GM12878 (cell line): Measurements from ENCODE around the gene NFE2. TPM values are rescaled to one million over a fixed set of nuclear protein-coding genes. Genes with fewer than 3 reads are reported as not detected.

ENCODE experiments used
- ATAC-seq: fragments of 200-7000 bp; cut with Tn5 transposase; 3 replicates; pipeline ENCODE4 v1.9.1; 2020; ENCODE audit warnings: mild to moderate bottlenecking, moderate library complexity
- BruUV-seq: library from RNA; stranded (reverse); fragments of 400-500 nt; replicated peaks from 2 replicates; lab custom pipeline; 2021; lab: Mats Ljungman, UMichigan
- CTCF ChIA-PET: fragments of 300-600 bp; sonication (Branson Sonifier 250); formaldehyde crosslinking; extraction: SDS; loops from one replicate; lab custom pipeline; 2021; ENCODE audit warnings: inconsistent platforms; lab: Yijun Ruan, JAX
- POLR2A ChIA-PET: fragments of 350-600 bp; formaldehyde crosslinking; extraction: SDS; loops from one replicate; lab custom pipeline; 2021; ENCODE audit warnings: inconsistent platforms; lab: Charles Lee
- RAD21 ChIA-PET: fragments of 300-600 bp; sonication (Branson Sonifier 250); formaldehyde crosslinking; loops from one replicate; lab custom pipeline; 2023; ENCODE audit warnings: antibody characterized with exemption; ENCODE audit not compliant: unreplicated experiment; lab: Charles Lee
- SMC1A ChIA-PET: fragments of 300-600 bp; sonication (Branson Sonifier 250); formaldehyde crosslinking; loops from one replicate; lab custom pipeline; 2023; ENCODE audit not compliant: unreplicated experiment, uncharacterized antibody; lab: Charles Lee
- DNase-seq: peaks from one replicate; pipeline ENCODE4 v3.0.0-alpha.2; 2011; ENCODE audit warnings: low read depth, low spot score
- FAIRE-seq: peaks from 3 replicates; lab custom pipeline; 2011; peaks lifted over from hg19 to GRCh38; lab: Jason Lieb, UNC
- H2AFZ ChIP-seq: 2 replicates; pipeline ENCODE4 v1.6.0; 2011; ENCODE audit warnings: low read depth, low read length, control low read depth; ENCODE audit not compliant: control insufficient read depth
- H3K27ac ChIP-seq: 2 replicates; pipeline ENCODE4 v1.5.1; 2011; ENCODE audit warnings: control low read depth; ENCODE audit not compliant: control insufficient read depth, insufficient read depth
- H3K27me3 ChIP-seq, 2 experiments: replicated peaks in 1 of 2; 2 replicates each; pipeline versions ENCODE4 v1.6.0 to v1.6.1; 2011; ENCODE audit warnings: low read length in 1 of 2; ENCODE audit not compliant: control insufficient read depth in 2 of 2, insufficient read depth in 2 of 2
- H3K36me3 ChIP-seq, 2 experiments: 2 replicates each; pipeline ENCODE4 v1.5.1; 2011; ENCODE audit warnings: low read length in 1 of 2; ENCODE audit not compliant: control insufficient read depth in 2 of 2, insufficient read depth in 2 of 2
- H3K4me1 ChIP-seq: 2 replicates; pipeline ENCODE4 v1.6.1; 2011; ENCODE audit warnings: mild to moderate bottlenecking, low read length, moderate library complexity, mixed read lengths; ENCODE audit not compliant: control insufficient read depth, insufficient read depth
- H3K4me2 ChIP-seq: 2 replicates; pipeline ENCODE4 v1.6.0; 2011; ENCODE audit warnings: control low read depth; ENCODE audit not compliant: control insufficient read depth, insufficient read depth
- H3K4me3 ChIP-seq: fragments of 200-600 bp; sonication (generic); 2 replicates; pipeline ENCODE4 v1.5.1; 2016
- H3K79me2 ChIP-seq: 2 replicates; pipeline ENCODE4 v1.6.0; 2011; ENCODE audit warnings: low read length; ENCODE audit not compliant: control insufficient read depth, insufficient read depth
- H3K9ac ChIP-seq: 2 replicates; pipeline ENCODE4 v1.8.0; 2011; ENCODE audit warnings: low read length, control low read depth, mixed read lengths; ENCODE audit not compliant: control insufficient read depth, insufficient read depth
- H3K9me3 ChIP-seq: replicated peaks from 3 replicates; pipeline ENCODE4 v1.5.1; 2011; ENCODE audit warnings: mild to moderate bottlenecking, low read length; ENCODE audit not compliant: control insufficient read depth, insufficient read depth
- H4K20me1 ChIP-seq: 2 replicates; pipeline ENCODE4 v1.6.0; 2011; ENCODE audit not compliant: control insufficient read depth, insufficient read depth
- GABPA ChIP-seq: IDR thresholded peaks from 2 replicates; pipeline ENCODE4 v1.6.1; 2014; ENCODE audit warnings: antibody characterized with exemption, low read depth, mild to moderate bottlenecking, inconsistent platforms
- HCFC1 ChIP-seq: fragments of 150-350 bp; IDR thresholded peaks from 2 replicates; pipeline ENCODE4 v1.6.1; 2014; ENCODE audit warnings: low read length
- IRF4 ChIP-seq: IDR thresholded peaks from 2 replicates; pipeline ENCODE4 v1.6.1; 2011; ENCODE audit warnings: low read depth, low read length
- MXI1 ChIP-seq: fragments of 150-350 bp; IDR thresholded peaks from 2 replicates; pipeline ENCODE4 v1.6.1; 2011; ENCODE audit warnings: low read depth, mild to moderate bottlenecking, inconsistent platforms, low read length, improper control_type of control experiment
- RAD21 ChIP-seq: IDR thresholded peaks from 2 replicates; pipeline ENCODE4 v1.6.1; 2011; ENCODE audit warnings: mild to moderate bottlenecking, low read depth, low read length, moderate library complexity; ENCODE audit not compliant: insufficient read depth
- WRNIP1 ChIP-seq: IDR thresholded peaks from 2 replicates; pipeline ENCODE4 v1.6.1; 2011; ENCODE audit warnings: low read depth, low read length, improper control_type of control experiment, borderline replicate concordance
- ZNF207 ChIP-seq: fragments of 450-650 bp; IDR thresholded peaks from 2 replicates; pipeline ENCODE4 v1.6.1; 2014; ENCODE audit warnings: antibody characterized with exemption, mild to moderate bottlenecking, borderline replicate concordance
- WGBS: methylation state at CpG from one replicate; pipeline ENCODE4 v1.1.6; 2016; ENCODE audit warnings: low lambda C conversion rate; ENCODE audit not compliant: insufficient replicate concordance, insufficient coverage; ENCODE audit errors: missing lambda C conversion rate; 5-methylcytosine and 5-hydroxymethylcytosine counted together
- in situ Hi-C: fragments of 300-500 bp; cut with MboI; formaldehyde crosslinking; loops from 9 replicates; pipeline ENCODE4 v1.14.3; 2018; ENCODE audit warnings: mixed read lengths
- intact Hi-C: fragments of 100-400 bp; cut with micrococcal nuclease; formaldehyde crosslinking; loops from one replicate; pipeline ENCODE4 v1.14.2; 2022; ENCODE audit not compliant: unreplicated experiment
- polyA plus RNA-seq, 11 experiments: library from polyadenylated mRNA; depleted of rRNA in 4 of 11; unstranded in 6 of 11; stranded (reverse) in 5 of 11; fragments of >200 nt; fragmentation: Nextera tagmentation in 4 of 11; fragmentation: Illumina TruSeq in 1 of 11; extraction: Ambion mirVana in 4 of 11; extraction: Trizol in 1 of 11; gene quantifications; 1 replicate in 1 of 11; 2 replicates in 10 of 11; pipeline versions ENCODE4 v1.2.1 to v1.2.3, GENCODE V29; 2011 to 2016; ENCODE audit warnings: inconsistent platforms in 2 of 11, missing spikeins in 2 of 11, low read depth in 1 of 11
- total RNA-seq, 4 experiments: library from RNA; depleted of rRNA in 3 of 4; stranded (reverse); fragments of >200 nt in 3 of 4; fragmentation: Illumina TruSeq in 1 of 4; extraction: Trizol in 1 of 4; gene quantifications; 2 replicates each; pipeline versions ENCODE4 v1.2.1 to v1.2.3, GENCODE V29; 2013 to 2021
- TF ChIP-seq, protein P1 (sequence below): fragments of 450-650 bp; formaldehyde crosslinking; IDR thresholded peaks from 2 replicates; pipeline ENCODE4 v1.4.0; 2022; ENCODE audit warnings: mild to moderate bottlenecking, moderate library complexity
- TF ChIP-seq, protein P2 (sequence below), 3 experiments: IDR thresholded peaks in 2 of 3; conservative IDR thresholded peaks in 1 of 3; 2 replicates each; pipeline ENCODE4 v1.5.1; 2011; ENCODE audit warnings: low read depth in 3 of 3, low read length in 3 of 3, mild to moderate bottlenecking in 3 of 3, control low read depth in 2 of 3, moderate library complexity in 2 of 3, inconsistent platforms in 1 of 3, mixed read lengths in 1 of 3; ENCODE audit not compliant: control insufficient read depth in 2 of 3, insufficient read depth in 1 of 3; ENCODE audit errors: extremely low read depth in 1 of 3

Gene NFE2
- total and polyA plus RNA-seq, 10 of the 15 experiments (the other 5 are each of a cell fraction or from before 2014, with no cell fraction given): 0.06 to 0.28 TPM; not detected in 8

DNA sequence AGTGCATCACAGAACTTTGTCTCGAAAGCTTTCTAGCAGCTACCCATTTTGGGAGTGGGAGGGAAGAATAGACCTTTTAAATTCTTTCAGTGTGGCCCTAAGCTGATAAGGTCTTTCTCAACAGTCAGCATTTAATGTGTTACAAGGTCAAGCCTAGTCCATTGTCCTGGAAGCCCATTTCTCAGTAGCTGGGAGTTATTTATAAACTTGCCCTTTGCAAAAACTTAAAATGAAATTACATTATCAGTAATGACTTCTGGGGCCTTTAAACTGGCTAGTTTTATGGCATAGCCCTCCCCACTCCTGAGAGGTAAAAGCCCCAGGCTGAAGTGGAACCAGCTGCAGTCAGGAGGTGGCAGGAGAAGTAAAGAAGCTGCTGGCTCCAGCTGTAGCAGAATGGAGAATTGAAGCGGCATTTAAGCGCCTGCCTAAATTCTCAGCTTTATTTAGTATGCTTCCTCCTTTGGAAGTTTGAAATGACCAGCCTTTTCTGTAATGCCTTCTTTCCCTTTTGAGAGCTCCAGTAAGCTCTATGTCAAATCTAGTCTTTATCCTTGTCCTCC lies 36.5 kb upstream of the NFE2 start:
- H3K9me3 ChIP-seq: no peaks in the 10 kb centered on the region
- 100% methylated on average over 3 of the region's 3 CpGs for WGBS
- POLR2A ChIA-PET: interaction anchor here (1.0 to 1.3 kb wide), 2 partner anchors 12 to 16 kb away, joined by 3 to 4 read pairs; partner anchors contain the start of gene COPZ1
- BruUV-seq: TSS peak; percentile 28
- in situ Hi-C loops: no loop called here
- H3K36me3 ChIP-seq: peaks cover 4 to 11% of the 10 kb centered on the region in 2 experiments
- RAD21 ChIA-PET: interaction anchor here (0.8 to 2.2 kb wide), 5 partner anchors 13 to 31 kb away, joined by 3 to 7 read pairs (median 3); partner anchors contain the start of gene COPZ1
- CTCF ChIA-PET: interaction anchor here (0.7 to 6.7 kb wide), 25 partner anchors 8 to 136 kb away, joined by 3 to 113 read pairs (median 6); partner anchors contain the start of genes CBX5, COPZ1 and HNRNPA1
- H3K4me1 ChIP-seq: no peaks in the 10 kb centered on the region
- no peak overlapping the region for H2AFZ ChIP-seq
- SMC1A ChIA-PET: interaction anchor here (1.2 to 4.1 kb wide), 10 partner anchors 9 to 96 kb away, joined by 3 to 19 read pairs (median 4); partner anchors contain the start of gene COPZ1
- FAIRE-seq (no peak), ATAC-seq (no peak), DNase-seq (no peak)
- H3K9ac ChIP-seq: no peak overlapping the region
- no peak for TF ChIP-seq GABPA
- 0 out of 2 replicates have a peak, but pooled peaks have one; percentile 16 for TF ChIP-seq RAD21
- TF ChIP-seq, protein P1, sequence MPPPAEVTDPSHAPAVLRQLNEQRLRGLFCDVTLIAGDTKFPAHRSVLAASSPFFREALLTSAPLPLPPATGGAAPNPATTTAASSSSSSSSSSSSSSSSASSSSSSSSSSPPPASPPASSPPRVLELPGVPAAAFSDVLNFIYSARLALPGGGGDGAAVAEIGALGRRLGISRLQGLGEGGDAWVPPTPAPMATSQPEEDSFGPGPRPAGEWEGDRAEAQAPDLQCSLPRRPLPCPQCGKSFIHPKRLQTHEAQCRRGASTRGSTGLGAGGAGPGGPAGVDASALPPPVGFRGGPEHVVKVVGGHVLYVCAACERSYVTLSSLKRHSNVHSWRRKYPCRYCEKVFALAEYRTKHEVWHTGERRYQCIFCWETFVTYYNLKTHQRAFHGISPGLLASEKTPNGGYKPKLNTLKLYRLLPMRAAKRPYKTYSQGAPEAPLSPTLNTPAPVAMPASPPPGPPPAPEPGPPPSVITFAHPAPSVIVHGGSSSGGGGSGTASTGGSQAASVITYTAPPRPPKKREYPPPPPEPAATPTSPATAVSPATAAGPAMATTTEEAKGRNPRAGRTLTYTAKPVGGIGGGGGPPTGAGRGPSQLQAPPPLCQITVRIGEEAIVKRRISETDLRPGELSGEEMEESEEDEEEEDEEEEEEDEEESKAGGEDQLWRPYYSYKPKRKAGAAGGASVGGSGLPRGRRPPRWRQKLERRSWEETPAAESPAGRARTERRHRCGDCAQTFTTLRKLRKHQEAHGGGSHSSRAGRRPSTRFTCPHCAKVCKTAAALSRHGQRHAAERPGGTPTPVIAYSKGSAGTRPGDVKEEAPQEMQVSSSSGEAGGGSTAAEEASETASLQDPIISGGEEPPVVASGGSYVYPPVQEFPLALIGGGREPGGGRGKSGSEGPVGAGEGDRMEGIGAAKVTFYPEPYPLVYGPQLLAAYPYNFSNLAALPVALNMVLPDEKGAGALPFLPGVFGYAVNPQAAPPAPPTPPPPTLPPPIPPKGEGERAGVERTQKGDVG: no peak
- TF ChIP-seq, protein P2, sequence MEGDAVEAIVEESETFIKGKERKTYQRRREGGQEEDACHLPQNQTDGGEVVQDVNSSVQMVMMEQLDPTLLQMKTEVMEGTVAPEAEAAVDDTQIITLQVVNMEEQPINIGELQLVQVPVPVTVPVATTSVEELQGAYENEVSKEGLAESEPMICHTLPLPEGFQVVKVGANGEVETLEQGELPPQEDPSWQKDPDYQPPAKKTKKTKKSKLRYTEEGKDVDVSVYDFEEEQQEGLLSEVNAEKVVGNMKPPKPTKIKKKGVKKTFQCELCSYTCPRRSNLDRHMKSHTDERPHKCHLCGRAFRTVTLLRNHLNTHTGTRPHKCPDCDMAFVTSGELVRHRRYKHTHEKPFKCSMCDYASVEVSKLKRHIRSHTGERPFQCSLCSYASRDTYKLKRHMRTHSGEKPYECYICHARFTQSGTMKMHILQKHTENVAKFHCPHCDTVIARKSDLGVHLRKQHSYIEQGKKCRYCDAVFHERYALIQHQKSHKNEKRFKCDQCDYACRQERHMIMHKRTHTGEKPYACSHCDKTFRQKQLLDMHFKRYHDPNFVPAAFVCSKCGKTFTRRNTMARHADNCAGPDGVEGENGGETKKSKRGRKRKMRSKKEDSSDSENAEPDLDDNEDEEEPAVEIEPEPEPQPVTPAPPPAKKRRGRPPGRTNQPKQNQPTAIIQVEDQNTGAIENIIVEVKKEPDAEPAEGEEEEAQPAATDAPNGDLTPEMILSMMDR (IDR thresholded peaks at IDR 0.05 in 2 of 3, conservative IDR thresholded peaks at IDR 0.05 in 1 of 3; ENCODE audit: control insufficient read depth in 2 of 3, extremely low read depth in 1 of 3, insufficient read depth in 1 of 3, low read depth in 3 of 3, low read length in 3 of 3): 0 out of 6 replicates have a peak, but pooled peaks of 1 of the 3 experiments have one; percentile 5
- no peak for TF ChIP-seq ZNF207
- no peak for TF ChIP-seq HCFC1
- no peak for TF ChIP-seq IRF4
- no peak for TF ChIP-seq MXI1
- TF ChIP-seq WRNIP1: no peak
- H4K20me1 ChIP-seq: no peaks in the 10 kb centered on the region
- H3K4me2 ChIP-seq: no peak overlapping the region
- no peak overlapping the region for H3K4me3 ChIP-seq
- H3K27ac ChIP-seq: no peak overlapping the region
- intact Hi-C loops: no loop called here
- peaks cover 5% of the 10 kb centered on the region for H3K79me2 ChIP-seq
- H3K27me3 ChIP-seq: no peaks in the 10 kb centered on the region
